Left hindlimb (tissue), 1 donor: ENCODE data around the gene KIF1A.
"Not testable (repeated sequence)": the region's sequence is repeated elsewhere in the genome, so short reads cannot be mapped to it uniquely, and the experiment has no call there.

Experiments used
- DNase-seq: peaks from one replicate; pipeline ENCODE4 v3.0.0-alpha.2; 2018

The KIF1A gene

DNA sequence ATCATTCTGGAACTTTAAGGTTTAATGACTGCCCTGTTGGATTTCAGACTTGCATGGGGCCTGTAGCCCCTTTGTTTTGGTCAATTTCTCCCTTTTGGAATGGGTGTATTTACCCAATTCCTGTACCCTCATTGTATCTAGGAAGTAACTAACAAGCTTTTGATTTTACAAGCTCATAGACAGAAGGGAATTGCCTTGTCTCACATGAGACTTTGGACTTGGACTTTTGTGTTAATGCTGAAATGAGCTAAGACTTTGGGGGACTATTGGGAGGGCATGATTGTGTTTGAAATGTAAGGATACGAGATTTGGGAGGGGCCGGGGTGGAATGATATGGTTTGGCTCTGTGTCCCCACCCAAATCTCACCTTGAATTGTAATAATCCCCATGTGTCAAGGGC, 26.3 kb upstream of the KIF1A start:
- DNase-seq: not testable (repeated sequence)

DNA sequence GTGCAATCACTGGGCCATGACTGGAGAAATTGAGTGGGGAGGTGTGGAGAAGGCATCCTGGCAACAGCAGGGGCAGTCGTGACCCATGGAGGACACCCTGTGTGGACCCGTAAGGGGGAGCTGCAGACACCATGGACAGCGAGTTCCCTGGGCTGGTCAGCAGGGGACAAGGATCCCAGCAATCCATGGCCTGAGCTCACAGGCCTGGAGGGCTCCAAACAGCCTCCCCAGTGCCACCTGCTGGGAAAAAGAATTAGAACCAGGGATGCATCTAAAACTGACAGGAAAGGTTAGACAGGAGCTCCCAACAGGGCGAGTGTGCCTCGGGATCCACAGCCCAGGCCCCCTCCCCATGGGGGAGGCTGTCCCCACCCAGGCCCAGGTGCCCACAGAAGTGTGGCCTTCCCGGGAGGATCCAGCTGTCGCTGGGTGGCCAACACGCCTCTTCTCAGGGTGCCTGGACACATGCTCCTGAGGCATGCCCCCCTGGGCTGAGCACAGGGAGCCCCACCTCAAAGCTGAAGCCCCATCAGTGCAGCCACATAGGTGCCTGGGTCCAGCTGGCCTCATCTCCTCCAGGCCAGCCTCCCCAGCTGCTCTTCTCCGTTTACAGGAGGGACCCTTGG, 20.5 kb upstream of the KIF1A start:
- DNase-seq: peak; percentile 80

DNA sequence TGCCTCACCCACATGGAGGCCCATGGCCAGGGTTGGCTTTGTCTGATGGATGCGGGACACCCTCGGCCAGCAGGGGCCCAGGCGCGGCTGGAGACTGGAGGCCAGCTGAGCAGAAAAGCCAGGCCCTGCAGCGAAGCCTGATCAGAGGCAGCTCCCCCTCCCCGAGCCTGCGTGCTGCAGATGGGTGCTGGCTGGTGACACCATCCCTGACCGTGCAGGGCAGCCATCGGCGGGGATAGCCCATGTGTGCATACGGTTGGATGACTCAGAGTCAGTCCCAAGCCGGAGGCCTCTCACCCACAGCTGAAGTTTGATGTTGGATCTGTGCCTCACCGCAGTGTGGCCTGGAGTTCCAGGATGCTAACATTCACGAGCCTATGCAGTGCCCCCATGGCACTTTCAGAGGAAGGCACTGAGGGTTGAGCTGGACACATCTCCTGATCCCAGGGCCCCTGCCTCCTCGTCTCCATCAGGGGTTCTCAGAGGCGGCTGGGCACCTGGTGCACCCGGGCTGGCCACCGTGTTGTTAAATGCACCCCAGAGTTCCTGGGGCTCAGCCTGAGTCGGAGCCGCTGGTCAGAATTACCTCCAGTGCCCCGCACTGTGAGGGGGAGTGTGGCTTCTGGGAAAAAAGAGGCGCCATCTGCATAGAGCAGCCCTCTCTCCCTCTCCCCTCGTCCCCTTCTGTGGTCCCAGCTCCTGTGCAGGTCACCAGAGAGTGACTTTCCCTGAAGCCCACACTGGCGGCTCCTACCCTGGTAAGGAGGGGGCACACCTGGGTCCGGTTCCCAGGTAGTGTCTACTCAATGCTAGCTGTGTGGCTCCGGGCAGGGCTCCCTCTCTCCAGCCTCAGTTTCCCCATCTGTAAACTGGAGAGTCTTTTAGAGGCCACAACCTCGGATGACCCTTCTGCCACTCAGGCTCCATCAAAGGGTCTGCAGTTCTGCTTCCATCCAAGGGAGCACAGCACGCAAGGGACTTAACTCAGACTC, 19.4 kb upstream of the KIF1A start:
- no peak for DNase-seq

DNA sequence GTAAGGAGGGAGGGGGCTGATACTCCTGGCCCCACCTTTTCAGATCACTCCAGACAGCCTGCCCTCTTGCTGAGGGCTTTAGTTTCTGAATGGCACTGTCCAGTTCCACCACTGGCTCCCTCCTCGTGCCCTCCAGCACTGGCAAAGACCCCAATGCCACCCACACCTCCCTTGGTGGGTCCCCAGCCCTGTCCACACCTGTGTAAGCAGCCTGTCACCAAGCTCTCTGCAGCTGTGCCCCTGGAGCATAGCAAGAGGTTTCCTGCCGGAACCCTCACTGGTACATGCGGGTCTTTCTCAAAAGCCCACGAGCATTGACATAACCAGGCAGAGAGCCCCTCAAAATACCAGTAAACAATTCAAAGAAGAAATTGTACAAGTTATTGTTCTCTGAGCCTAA, 17.6 kb upstream of the KIF1A start:
- no peak for DNase-seq

DNA sequence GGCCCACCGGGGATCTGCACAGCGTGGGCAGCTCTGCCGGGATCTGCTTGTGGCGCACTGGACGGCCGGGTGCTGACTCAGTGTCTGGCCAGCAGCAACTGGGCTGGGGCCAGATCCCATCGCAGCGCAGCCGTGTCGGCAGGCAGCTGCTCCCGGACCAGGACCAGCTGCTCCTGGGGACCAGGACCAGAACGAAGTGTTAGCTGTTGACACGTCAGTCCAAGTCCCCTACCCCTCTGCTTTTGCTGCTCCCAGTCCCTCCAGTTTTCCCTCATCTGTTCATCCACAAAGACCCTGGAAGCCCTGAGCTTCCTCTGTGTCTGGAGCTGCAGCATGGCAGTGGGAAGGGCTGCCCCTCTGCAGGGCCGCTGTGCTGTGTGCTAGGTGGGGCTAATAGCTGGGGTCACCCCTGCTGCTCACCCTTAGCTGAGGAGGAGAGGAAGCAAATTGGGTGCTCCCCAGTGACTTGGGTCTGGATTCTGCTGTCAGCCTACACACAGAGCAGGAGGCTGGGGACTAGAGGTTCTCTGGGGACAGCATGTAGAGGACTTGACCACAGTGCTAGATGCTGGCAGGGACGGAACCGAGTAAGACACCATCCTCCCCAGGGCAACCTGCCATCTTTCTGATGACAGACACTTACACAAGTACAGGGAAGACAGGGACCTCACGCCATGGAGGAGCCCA, 16.9 kb upstream of the KIF1A start:
- DNase-seq: no peak

DNA sequence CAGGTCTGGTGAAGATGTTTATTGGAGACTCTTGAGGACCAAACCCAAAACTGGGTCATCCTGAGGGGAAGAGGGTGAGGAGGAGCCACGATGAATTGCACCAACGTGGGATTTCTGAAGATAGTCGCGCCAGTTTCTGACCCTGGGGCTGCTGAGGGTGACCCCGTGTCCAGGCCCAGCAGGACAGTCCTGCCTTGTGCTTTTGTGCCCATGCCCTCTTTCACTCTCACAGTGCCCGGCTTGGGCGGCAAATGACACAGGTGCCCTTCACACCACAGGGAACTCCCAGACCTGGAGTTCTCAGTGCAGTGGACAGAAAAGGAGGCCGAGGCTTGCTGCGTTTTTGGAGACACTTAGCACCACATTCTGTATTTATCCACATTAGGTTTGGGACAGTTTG, 15.5 kb upstream of the KIF1A start:
- no peak for DNase-seq

DNA sequence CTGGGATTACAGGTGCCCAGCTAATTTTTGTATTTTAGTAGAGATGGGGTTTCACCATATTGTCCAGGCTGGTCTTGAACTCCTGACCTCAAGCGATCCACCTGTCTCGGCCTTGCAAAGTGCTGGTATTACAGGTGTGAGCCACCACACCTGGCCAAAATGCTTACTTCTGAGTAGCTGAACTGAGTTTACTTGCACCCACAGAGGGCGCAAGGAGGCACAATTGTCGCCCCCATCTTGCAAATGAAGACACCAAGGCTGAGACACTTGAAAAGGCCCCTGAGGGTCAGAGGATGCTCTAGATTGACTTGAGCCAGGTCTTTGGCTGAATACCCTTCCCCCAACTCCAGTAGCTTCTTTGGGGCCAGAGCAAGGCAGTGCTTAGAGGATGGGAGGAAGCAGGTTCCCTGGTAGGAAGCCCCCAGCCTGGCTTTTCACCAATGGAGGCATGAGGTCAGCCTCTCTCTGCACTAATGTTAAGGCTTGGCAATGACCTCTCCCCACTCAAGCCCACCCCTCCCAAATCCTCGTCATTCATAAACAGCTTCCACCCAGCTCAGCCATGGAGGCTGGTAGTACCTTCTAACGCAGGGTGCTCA, 14.5 kb upstream of the KIF1A start:
- no peak for DNase-seq

DNA sequence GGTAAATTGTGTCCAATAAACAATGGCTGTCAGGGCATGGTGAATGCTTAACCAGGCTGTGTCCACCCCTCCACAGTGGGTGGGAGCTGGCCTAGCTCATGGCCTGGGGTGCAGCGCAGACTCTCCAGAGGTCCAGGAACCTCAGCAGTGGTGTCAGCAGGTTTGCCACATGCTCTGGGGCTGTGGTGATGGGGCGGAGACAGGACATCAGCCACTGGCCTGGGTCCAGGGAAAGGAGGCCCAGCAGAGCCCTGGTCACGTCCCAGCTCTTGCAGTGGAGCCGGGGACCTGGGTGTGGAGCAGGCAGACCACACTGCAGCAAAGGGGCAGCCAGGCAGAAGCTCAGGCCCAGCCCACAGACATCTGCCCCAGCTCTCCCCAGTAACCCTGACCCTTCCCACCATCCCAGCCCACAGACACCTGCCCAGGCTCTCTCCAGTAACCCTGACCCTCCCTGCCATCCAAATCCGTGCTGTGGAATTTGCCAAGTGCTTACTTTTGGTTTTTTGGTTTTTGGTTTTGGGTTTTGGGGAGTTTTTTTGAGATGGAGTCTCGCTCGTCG, 13.8 kb upstream of the KIF1A start:
- no peak for DNase-seq

DNA sequence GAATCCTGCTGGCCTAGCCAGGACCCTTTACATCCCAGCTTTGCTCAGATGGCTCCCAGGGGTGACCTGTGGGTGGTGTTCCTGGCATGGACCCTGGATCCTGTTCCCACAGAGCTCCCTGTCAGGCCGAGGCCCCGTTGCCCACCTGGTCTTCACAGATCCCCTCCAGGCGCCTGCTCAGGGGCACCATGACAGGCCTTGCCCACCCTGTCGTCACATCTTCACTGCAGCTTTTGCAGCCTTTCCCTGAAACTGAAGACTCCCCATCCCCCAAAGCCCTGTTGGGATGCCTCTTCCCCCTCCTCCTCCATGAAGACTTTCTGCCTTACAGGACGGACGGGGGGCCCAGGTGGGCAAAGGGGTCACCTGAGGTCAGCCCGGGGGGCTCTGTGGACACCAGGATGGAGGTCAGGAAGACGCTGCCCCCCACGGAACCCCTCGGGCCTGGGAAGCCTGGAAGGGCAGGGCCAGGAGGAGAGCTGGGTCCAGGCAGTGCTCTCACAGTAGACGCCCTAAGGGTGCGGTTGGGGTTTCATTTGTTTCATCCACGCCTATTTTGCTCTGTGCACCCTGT, 13.0 kb upstream of the KIF1A start:
- no peak for DNase-seq

DNA sequence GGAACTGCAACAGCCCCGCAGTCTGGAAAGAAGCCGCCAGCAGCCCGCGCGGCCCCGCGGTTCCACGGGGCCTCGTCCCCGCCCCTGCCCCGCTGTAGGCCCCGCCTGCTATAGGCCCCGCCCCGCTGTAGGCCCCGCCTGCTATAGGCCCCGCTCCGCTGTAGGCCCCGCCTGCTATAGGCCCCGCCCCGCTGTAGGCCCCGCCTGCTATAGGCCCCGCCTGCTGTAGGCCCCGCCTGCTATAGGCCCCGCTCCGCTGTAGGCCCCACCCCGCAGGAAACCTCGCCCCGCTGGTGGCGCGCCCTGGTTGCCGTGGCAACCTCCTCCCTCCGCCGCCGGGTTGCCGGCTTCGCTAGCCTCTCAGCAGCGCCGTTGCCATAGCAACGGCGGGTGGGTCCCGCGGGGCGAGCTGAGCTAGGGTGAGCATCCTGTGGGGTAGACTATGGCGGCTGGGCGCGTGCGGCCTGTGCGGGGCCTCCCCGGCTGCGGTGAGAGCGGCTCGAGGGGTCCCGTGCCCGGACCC, 12.2 kb upstream of the KIF1A start:
- peak; percentile 93 for DNase-seq

DNA sequence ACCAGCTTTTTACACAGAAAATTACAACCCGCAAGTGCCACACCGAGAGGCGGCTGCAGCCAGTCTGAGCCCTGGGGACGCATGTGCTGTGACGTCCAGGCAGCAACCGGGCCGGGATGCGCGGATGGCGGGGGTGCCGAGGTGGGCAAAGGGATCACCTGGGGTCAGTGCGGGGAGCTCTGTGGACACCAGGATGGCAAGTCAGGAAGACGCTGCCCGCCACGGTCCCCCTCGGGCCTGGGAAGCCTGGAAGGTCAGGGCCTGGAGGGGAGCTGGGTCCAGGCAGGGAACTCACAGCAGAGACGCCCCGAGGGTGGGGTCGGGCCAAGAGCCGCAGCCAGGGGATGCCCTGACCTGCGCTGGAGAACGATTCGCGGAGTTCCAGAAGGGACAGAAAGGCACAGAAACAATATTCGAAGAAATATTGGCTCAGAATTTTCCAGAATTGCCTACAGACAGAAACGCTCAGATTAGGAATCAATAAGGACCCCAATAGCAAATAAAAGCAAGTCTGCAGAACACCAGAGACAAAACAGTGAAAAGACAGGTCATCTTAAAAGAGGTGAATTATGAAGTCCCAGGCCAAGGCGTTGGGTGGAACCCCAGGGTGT, 11.7 kb upstream of the KIF1A start:
- DNase-seq: no peak

DNA sequence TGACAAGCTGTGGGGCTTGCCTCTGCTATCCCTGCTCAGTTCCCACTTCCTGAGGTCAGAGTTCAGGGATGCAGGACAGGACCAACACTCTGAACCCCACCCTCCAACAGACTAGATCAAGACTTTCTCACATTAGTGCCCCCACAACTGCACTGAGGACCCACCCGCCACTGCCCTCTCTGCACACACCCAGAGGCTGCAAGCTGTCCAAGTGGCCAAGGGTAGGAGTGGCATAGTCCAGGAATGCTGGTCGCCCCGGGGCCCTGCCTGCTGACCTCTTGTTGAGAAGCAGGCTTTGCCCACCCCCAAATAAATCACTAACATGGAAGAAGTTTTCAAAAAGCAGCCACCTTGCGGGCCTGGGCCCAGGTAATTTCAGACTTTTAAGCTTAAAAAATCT, 5.5 kb upstream of the KIF1A start:
- no peak for DNase-seq

DNA sequence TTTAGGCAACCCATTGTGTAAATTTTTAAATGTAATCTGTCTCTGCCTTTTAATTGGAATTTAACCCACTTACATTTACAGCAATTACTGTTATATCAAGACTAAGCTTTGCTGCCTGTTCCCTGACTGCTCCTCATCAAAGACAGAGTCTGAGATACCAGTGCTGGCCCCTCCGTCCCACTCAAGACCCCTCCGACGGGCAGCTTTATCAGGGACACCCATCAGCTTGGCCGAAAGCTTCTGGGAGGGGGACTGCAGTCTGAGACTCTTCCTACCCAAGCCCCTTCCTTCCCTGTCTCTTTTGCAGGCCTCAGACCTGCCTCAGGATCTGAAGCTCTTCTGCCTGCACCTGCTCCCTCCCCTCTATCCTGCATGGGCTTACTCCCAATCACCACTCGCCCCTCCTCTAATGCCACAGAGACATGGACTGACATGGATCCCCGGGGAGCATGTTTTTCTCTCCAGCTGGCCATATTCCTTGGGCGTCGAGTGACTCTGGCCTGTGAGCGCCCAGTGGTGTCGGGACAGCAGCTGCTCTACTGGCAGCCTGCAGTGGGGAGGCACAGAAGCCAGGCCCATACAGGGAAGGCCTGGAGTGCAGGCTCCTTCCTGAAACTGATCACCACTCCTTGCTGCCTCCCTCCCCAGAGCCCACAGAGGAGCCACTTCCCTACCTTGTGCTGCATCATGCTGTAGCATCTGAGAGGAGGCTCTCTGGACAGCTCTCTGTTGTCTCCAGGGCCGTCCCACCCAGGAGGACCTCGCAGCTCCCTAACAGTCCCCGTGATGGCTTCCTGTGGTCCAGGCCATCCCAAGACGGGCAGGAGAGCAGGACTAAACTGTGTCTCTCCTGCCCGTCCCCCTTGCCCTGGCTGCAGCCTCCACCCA, 3.7 kb upstream of the KIF1A start:
- no peak for DNase-seq

DNA sequence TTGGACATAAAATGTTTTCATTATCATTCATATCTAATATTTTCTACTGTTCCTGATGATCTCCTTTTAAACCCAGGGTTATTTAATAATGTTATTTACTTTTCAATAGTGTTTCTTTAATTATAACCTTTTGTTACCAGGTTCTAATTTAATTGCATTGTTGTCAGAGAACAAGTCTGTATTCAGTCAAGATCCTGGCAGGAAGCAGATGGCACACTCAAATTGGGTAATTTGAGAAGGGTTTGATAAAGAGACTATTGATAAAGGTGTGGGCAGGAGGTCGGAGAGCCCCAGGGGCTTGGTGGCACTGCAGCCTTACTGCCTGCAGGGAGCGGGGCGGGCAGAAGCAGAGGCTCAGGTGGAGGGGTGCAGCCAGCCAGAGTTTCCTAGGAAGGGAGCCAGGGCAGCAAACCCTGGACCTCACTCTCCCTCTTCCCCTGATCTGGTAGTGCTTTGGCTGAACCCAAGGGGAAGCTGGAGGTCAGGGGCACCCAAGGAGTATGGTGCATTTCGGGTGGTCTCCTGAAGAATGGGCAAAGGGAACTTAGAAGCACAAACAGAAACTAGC, 2.3 kb upstream of the KIF1A start:
- DNase-seq: no peak

DNA sequence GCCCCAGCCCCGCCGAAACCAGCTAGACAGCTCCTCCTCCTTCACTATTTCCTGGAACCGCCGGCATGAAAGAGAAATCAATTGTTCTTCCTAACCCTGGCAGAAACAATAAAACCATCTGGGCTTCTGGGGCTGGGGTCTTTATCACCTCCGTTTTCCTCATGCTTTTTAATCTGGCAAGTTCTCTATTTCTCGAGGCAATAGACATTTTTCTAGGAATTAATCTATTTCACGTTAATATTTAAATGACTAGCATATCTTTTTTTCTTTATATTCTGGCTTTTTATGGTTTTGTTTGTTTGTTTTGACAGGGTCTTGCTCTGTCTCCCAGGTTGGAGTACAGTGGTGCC, 1.4 kb upstream of the KIF1A start:
- no peak for DNase-seq

DNA sequence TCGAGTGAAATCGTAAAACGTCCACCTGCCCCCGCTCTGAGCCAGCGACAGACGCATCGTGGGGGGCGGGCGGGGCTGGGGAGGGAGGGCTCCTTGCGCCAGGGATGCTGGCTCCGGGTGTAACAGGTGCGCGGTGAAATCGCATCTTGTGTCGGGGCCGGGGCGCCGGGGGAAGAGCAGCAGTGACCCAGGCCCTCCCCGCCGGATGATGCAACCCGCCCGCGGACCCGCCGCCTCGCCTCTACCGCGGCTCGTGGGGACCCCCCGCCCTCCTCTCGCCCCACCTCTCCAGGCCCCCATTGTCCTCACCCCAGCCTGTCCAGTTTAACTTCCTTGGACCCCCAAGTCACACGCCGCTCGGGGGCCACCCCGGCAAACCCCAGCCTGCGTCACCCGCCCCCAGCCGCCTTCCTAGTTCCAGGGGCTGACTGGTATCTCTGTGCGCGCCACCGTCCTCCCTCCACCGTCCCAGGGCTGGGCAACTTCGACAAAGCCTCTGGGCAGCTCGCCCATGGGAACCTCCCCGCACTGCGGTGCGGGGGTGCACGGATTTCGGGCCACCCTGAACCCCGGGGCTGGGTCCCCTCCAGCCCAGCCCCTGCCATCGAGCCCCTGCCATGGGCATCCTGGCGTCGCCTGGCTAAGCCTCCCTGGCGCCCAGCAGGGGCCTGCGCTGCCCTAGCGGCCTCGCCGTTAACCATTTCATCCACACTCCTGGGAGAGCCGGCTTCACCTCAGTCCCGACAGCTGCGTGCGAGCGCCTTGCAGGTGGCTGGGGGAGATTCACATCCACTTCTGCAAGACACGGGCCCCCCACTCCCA, 799 bp upstream of the KIF1A start:
- DNase-seq: no peak

DNA sequence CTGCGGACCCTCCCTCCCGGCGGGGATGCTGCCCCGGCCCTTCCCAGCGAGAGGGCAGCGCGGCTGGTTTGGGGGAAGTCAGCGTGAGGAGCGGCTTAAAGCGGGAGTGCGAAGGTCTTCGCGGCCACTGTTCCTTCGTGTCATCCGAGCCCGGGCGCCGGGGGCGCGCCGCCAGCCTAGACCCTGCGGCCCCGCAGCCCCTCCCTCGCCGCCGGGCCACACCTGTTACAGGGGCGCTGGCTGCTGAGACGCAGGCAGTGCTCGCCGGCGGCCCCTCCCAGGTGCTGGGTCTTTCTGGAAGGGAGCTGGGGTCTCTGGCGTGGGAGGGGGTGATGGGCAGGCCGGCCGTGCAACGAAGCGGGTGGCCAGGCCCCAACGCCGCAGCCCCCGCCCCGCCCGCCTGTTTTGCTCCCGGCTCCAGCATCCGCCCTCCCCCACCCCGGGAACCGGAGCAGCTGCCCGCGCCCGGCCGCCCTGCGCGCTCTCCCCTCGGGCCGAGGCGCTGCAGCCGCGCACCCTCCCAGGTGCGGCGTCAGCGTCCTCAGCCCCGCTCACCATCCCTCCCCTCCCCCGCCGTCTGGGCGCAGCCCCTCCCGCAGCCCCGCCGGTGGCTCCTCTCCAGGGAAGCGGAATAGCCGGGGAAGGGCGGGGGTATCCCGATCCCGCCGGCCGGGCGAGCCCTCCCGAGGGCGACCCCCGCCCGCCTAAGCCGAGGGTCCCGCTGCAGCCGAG, 727 bp downstream of the KIF1A start:
- DNase-seq: no peak

DNA sequence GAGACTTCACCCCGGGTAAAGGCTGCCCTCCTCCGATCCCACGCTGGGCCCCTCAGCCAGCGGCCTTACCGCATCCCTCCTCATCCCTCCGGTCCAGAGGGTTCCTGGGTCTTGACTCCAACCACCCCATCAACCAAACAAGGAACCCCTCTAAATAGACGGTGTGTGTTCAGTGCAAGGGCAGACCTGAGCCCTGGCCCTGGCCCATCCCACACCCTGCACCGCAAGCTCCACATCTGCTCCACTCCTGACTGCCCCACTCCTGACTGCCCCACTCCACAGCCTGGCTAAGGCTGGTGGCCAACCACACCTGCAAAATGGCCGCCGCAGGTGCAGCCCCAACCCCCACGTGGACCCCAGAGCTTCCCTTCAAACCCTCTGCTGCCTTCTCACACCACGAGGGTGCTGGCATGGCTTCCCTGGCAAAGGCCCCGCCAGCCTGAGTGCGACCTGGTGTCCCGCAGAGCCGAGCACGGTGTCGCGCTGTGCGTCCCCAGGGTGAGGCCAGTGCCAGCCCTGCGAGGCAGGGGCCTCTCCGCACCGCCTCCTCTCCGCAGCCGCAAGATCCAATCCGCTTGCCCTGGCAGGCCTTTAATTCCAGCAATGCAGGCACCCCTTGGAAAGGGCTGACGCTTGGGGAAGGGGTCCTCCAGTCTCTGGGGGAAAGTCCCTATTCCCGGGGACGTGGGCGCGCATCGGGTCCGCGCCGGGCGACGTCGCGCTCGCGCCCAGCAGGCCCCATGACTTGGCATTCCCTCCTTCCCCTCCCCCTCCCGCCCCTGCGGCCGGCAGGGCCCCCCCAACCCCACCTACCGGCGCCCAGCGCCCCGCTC, 1.5 kb downstream of the KIF1A start:
- DNase-seq: no peak
